Fibroblast of lung (primary cell): ENCODE measurements around the gene USH1C.

Experiments
- CTCF ChIP-seq, 2 donors: IDR thresholded peaks in 1 of 2; conservative IDR thresholded peaks in 1 of 2; 1 replicate in 1 of 2; 2 replicates in 1 of 2; pipeline ENCODE4 v1.5.1; 2011 to 2012; ENCODE audit warnings: low read length in 2 of 2, control low read depth in 1 of 2, inconsistent platforms in 1 of 2, low read depth in 1 of 2, mild to moderate bottlenecking in 1 of 2
- EZH2 ChIP-seq: IDR thresholded peaks from 2 replicates; pipeline ENCODE4 v1.5.1; 2012; ENCODE audit warnings: low read length, control low read depth, mild to moderate bottlenecking; ENCODE audit errors: missing control alignments

- TF ChIP-seq CTCF (conservative IDR thresholded peaks at IDR 0.05 in 1 of 2, IDR thresholded peaks at IDR 0.05 in 1 of 2; ENCODE audit: low read depth in 1 of 2, low read length in 2 of 2) = no peak
- TF ChIP-seq EZH2 = no peak
Observed at GRCh38 chr11:17532784-17533183, 11.4 kb downstream of the USH1C start.
